Measurements from ENCODE around the gene FPR1. TPM values are rescaled to one million over a fixed set of nuclear protein-coding genes. Genes with fewer than 3 reads are reported as not detected.
A peak's percentile ranks its signal among the peaks of the same experiment; 100 is the strongest.

Gene FPR1
- total and polyA plus RNA-seq, 2 of the 8 experiments (the other 6 are each of a cell fraction or from before 2014, with no cell fraction given), result 0.11 TPM; not detected in 1

- TF ChIP-seq SIN3A (conservative IDR thresholded peaks at IDR 0.05 in 1 of 2, IDR thresholded peaks at IDR 0.05 in 1 of 2; ENCODE audit: low read depth in 1 of 2, low read length in 2 of 2), result 0 out of 4 replicates have a peak, but pooled peaks of 1 of the 2 experiments have one; percentile 40
- no peak for TF ChIP-seq CTBP2 (IDR thresholded peaks at IDR 0.05; ENCODE audit: borderline replicate concordance, insufficient read depth, insufficient read length, low read length)
- TF ChIP-seq HDAC2 (IDR thresholded peaks at IDR 0.05; ENCODE audit: borderline replicate concordance in 1 of 2, low read depth in 2 of 2, low read length in 2 of 2), result no peak; a peak in 1 of 4 replicates
- no peak for TF ChIP-seq SP4 (IDR thresholded peaks at IDR 0.05; ENCODE audit: low read length)
- TF ChIP-seq TBP (IDR thresholded peaks at IDR 0.05; ENCODE audit: low read depth, low read length), result no peak
- TF ChIP-seq CHD7 (IDR thresholded peaks at IDR 0.05; ENCODE audit: insufficient replicate concordance, low read length), result no peak
- TF ChIP-seq JUND (IDR thresholded peaks at IDR 0.05; ENCODE audit: low read length), result no peak
- TF ChIP-seq YY1 (IDR thresholded peaks at IDR 0.05; ENCODE audit: low read depth, low read length), result no peak
- TF ChIP-seq TAF7 (optimal IDR thresholded peaks at IDR 0.05; ENCODE audit: borderline replicate concordance, low read depth, low read length), result no peak
Observed at GRCh38 chr19:51702825-51703574, 48.7 kb downstream of the FPR1 start (continued).
